ENCODE results near the gene NEURL3. TPM values are rescaled to one million over a fixed set of nuclear protein-coding genes. Genes with fewer than 3 reads are reported as not detected.
"Not testable (repeated sequence)": the region's sequence is repeated elsewhere in the genome, so short reads cannot be mapped to it uniquely, and the experiment has no call there.

Gene NEURL3, protein sequence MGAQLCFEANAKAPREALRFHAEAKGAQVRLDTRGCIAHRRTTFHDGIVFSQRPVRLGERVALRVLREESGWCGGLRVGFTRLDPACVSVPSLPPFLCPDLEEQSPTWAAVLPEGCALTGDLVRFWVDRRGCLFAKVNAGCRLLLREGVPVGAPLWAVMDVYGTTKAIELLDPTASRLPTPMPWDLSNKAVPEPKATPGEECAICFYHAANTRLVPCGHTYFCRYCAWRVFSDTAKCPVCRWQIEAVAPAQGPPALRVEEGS
- 0.68 and 7.0 TPM in 2 replicates for total RNA-seq

DNA sequence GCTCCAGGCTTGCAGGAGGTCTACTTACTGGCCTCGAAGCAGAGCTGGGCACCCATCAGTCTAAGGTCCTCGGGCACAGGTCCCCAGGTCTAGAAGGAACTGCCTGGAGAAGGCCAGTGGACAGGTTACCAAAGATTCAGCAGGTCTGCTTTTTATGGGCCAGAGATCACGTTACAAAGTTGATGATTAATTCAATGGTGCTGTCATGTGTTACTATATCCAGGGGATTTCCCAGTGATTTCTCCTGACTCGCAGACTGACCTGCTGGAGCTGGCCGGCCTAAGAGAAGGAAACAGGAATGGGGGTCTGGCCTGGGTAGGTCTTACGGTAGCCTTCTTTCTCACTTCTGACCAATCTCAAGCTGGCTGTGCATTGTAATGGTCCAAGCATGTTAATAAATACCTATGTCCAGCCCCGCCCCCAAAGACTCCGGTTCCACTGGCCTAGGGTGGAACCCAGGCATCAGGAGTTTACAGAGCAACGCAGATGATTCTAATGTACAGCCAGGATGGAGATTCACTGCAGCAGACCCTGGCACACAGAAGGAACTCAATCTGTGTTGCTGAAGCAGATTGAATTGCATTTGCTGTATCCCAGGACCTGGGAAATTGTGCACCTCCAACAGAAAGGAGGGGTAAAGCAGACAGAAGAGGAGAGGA is at the start of gene NEURL3:
Gene NEURL3 (minus strand): TSS at position 127 of the 659 bp plus-strand sequence. CDS start 71 bp downstream, at position 56.
- DNase-seq (ENCODE audit: extremely low read depth, low read depth, low spot score), result no peak

DNA sequence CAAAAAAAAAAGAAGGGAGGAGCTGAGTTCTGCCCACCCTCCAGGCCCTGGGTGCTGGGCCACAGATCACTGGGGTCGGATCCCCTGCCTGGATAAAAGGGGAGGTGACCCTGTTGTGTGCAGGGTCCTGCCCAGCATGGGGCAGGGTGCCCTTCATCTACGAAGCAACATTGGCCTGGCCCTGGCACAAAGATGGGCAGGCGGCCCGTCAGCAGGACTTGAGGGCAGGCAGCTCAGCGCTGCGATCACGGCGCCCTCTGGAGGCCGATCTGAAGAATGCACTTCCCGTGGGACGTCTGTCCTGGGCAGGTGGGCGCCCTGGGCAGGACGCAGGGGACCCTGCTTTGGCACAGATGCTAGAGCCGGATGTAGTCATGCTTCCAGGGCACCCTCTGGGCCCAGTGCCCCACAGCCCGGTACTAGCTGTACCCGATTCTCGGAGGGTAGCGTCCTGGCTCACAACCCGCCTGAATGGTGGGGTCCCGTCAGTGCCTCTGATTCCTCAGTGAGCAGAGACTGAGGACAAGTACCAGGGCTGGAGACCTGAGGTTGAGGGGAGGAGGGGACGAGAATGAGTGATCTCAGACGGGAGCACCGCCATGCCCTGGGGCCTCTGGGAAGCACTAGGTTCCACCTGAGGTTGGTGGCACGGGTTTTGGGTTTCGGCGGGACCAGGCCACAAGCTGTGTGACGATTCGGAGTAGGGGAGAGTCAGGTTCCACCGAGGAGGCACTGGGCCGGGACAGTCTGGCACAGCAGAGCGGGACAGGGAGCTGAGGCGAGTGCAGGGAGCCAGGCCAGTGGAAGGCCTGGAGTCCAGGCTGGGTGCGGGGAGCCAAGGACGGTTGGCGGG is 49.4 kb upstream of the NEURL3 start:
- no peak for DNase-seq (ENCODE audit: extremely low read depth, low read depth, low spot score)

DNA sequence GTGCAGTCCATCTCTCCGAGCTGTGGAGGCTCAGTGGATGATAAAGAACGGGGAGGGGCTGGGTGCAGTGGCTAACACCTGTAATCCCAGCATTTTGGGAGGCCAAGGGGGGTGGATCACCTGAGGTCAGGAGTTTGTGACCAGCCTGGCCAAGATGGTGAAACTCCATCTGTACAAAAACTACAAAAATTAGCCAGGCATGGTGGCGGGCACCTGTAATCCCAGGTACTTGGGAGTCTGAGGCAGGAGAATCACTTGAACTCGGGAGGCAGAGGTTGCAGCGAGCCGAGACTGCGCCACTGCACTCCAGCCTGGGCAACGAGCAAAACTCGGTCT is 48.8 kb upstream of the NEURL3 start:
- DNase-seq (ENCODE audit: extremely low read depth, low read depth, low spot score), result not testable (repeated sequence)

DNA sequence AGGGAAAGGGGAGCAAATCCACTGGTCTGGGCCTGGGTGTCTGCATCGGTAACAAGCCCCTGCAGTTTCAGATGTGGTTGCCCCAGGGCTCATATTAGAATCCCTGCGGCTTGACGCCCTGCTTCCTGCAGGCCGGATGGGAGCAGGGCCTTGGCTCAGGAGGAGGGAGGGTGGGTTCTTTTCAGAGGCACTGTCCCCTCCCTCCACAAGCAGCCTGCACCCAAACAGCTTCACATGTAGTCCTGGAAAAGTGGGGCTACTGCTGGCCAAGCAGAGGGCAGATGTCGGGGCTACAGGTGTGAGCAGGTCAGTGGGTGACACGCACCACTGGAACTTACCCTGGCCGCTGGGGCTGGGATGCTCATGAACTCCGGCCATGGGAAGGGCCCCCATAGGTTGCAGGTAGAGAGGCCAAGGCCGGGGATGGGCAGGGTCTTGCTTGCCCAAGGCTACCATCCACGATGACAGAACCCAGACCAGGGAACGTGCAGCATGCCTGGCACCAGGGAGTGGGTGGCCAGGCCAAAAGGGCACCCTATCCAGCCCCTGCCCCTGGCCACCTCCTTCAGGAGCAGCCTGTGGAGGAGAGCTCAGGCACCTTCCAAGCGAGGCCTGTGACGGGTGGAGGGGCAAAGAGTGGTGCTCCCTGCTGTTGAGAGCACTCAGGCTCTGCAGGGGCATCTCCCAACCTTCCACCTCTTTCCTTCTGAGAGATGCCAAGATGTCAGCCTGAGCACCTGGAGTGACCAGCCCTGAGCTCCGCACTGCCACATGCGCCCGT is 48.2 kb upstream of the NEURL3 start:
- no peak for DNase-seq (ENCODE audit: extremely low read depth, low read depth, low spot score)

DNA sequence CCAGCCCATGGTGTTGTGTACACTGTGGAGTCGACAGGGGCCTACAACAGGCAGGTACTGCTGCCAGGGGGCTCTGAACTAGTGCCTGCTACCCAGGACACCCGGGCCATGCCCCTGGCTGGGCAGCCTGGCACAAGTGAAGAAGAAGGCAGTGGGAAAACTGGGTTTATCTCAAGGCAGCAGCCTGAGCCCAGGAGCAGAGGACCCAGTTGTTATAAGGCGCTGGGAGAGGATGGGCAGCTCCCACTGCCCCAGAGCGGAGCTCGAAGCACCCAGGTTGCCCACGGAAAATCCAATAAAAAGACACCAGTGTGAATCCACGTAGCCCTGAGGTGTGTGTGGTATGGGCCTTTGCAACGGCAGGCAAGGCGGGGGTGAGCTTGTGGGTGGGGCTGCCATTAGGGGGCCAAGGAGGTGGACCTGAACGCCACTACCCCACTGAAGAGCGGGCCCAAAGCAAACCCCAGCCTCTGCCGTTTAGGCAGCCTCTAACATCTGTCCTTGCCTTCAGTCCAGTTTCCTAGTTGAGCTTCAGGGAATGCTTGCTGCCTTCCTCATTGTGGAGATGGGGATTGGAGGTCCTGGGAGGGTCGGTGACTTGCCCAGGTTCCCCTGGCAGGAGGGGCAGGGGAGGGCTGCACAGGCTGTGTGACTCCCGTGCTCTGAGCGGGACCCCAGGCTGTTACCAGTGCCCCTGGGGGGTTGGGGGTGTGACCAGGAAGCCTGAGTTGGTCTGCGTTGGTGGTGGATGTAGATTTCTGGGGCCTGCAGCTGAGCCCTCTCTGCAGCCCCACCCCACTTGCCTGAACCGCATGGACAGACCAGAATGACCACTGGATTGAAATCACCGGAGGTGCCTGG is 47.4 kb upstream of the NEURL3 start:
- no peak for DNase-seq (ENCODE audit: extremely low read depth, low read depth, low spot score)

DNA sequence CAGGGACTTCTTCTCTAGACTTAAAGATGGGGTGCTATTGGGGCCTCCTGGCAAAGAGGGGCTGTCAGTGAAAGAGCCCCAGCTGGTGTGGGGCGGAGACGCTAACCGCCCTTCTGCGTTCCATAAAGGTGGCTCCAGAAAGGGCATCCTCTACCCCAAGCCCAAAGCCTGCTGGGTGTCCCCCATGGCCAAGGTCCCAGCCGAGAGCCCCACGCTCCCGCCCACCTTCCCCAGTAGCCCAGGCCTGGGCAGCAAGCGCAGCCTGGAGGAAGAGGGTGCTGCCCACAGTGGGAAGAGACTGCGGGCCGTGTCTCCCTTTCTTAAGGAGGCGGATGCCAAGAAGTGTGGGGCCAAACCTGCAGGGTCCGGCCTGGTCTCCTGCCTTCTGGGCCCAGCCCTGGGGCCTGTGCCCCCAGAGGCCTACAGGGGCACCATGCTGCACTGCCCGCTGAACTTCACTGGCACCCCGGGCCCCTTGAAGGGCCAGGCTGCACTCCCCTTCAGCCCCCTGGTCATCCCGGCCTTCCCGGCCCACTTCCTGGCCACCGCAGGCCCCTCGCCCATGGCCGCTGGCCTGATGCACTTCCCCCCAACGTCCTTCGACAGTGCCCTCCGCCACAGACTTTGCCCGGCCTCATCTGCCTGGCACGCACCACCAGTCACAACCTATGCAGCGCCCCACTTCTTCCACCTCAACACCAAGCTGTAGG is 46.6 kb upstream of the NEURL3 start:
- DNase-seq (ENCODE audit: extremely low read depth, low read depth, low spot score), result no peak

DNA sequence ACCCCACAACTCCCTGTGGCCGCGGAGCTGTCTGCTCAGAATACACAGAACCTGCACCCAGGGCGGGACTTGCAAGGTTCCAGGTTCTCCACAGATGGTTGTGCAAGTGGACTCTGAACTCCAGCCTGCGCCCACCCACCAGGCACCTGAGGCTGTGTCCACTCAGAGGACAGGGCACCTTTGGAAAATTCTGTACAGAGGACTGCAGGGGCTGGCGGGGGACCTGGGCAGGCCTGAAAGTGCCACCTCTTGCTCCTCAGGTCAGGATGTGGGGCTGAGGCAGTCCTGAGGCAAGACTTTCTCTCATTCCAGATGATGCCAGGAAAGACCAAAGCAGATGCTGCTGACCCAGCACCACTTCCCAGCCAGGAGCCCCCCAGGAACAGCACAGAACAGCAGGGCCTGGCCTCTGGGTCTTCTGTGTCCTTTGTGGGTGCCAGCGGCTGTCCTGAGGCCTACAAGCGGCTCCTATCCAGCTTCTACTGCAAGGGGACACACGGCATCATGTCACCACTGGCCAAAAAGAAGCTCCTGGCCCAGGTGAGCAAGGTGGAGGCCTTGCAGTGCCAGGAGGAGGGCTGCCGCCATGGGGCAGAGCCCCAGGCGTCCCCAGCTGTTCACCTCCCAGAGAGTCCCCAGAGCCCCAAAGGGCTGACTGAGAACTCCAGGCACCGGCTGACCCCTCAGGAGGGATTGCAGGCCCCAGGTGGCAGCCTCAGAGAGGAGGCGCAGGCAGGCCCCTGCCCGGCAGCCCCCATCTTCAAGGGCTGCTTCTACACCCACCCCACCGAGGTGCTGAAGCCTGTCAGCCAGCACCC is 45.8 kb upstream of the NEURL3 start:
- DNase-seq (ENCODE audit: extremely low read depth, low read depth, low spot score), result no peak

DNA sequence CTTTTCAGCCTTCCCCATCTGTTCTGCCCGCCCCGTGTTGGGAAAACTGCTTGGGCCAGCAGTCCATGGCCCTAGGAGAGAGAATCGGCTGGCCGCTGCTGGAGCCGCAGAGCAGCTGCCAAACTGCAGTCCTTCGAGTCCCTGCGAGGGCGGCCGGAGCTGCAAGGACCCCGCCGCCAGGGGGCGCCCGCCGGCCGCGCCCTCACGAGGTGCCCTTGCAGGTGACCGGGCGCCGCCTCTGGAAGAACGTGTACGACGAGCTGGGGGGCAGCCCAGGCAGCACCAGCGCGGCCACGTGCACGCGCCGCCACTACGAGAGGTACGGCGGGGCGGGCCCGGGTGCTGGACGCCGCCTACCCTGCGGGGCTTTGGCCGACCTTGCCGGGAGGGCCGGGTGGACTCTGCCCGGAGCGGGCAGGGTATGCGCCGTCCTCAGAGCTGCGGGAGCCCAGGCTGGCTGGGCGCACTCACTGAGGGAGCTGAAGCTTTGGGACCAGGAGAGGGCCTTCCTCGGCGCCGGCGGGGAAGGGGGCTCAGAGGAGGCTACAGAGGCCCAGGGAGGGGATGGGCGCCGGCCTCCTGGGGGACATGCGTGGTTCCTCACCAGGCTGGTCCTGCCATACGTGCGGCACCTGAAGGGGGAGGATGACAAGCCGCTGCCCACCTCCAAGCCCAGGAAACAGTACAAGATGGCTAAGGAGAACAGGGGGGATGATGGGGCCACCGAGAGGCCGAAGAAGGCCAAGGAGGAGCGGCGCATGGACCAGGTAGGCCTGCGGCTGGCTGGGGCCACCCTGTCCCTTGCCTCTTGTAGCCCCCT is 45.0 kb upstream of the NEURL3 start:
- no peak for DNase-seq (ENCODE audit: extremely low read depth, low read depth, low spot score)

DNA sequence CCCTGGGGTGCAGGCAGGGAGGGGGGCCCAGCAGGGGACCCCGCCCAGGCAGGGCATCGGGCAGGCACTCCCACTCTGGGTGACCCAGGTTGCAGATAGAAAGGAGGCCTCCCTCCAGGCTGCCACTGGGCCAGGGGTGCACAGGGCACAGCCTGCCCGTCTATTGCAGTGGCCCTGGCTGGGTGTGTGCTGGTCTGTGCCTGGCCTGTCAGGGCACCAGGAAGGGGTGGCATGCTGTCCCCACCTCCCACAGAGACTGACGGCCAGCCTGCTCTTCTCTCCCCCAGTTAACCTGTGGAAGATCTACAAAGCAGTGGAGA is 44.3 kb upstream of the NEURL3 start:
- no peak for DNase-seq (ENCODE audit: extremely low read depth, low read depth, low spot score)

DNA sequence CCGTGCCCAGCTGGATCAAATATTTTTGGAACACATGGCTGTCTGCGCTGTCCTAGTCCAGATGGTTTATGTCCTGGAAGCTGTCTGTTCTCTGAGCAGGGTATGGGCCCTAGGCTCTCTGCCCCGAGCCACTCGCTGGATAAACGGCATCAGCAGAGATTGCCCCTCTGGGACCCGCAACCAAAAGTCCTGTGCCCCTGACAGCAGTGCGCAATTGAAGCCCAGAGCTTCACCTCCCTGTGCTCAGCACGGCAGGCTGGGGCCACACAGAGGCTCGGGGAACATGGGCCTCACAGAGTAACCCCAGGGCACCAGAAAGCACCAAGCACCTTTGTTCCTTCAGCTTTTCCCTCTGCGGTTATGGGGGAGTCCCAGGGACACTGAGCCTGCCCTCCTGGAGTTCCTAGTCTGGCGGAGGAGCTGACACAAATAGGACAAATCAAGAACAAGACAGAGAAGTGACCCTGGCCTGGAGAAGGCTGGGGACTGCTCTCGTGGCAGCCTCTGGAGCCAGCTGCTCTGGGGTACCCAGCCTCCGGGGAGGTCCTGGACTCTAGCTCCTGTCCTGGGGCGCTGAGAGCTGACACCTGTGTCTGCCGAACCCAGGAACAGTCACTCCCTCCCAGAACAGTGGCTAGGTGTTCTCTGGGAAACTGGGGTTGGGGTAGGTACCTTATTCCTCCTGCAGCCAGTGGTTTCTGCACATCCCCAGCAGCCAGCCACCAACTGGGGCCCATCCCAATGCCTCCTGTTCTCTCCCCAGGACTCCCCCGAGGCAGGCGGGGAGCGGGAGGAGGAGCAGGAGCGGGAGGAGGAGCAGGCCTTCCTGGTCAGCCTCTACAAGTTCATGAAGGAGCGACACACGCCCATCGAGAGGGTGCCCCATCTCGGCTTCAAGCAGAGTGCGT is 43.7 kb upstream of the NEURL3 start:
- DNase-seq (ENCODE audit: extremely low read depth, low read depth, low spot score), result no peak

DNA sequence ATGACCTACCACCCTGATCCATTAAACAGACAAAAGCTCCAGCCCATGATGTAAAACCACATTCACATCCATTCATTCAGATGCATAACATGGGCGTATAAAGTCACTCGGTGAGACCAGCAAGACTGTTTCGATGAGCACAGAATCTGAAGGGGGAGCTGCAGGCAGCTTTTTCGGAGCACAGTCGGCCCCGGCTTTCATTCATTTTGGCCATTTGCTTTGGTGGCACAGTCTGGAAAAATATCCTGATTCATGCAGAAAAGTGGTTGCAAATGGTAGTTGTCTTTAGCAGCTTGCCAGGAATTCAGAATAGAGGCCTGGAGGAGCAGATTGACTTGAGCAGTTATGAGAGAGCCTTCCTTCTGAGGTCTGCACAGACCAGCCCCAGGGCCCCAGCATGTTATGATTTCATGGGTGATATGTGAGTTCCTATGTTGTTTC is 42.6 kb upstream of the NEURL3 start:
- no peak for DNase-seq (ENCODE audit: extremely low read depth, low read depth, low spot score)

DNA sequence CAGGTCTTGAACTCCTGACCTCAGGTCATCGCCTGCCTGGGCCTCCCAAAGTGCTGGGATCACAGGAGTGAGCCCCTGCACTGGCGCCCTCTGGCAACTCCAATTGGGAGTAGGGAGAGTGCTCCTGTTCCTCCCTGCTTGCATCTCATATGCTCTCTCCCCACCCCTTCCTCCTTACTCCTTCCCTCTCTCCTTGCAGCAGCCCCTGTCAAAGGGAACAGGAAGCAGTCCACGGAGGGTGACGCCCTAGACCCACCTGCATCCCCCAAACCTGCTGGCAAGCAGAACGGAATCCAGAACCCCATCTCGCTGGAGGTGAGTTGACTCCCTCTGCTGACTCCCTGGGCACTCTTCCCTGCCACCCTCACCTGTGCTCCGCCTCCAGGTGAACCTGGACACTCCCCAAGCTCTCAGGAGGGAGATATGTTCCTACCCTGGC is 42.1 kb upstream of the NEURL3 start:
- no peak for DNase-seq (ENCODE audit: extremely low read depth, low read depth, low spot score)

DNA sequence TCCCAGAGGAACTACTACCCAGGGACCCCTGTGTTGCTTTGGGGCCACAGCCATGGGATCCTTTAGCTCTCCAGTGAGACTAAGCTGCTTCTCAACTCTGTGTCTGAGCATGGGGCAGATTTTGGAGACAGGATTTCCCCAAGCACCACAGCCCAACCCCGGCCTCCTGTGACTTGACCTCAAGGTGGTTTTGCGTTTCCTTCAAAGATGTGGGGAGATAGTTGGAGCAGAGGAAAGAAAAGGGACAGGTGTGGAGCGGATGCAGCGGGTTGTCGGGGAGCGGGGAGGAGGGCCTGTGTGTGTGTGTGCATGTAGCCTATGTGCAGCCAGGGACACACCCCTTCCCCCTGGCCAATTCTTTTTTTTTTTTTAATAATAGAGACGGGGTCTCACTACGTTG is 41.6 kb upstream of the NEURL3 start:
- DNase-seq (ENCODE audit: extremely low read depth, low read depth, low spot score), result no peak

DNA sequence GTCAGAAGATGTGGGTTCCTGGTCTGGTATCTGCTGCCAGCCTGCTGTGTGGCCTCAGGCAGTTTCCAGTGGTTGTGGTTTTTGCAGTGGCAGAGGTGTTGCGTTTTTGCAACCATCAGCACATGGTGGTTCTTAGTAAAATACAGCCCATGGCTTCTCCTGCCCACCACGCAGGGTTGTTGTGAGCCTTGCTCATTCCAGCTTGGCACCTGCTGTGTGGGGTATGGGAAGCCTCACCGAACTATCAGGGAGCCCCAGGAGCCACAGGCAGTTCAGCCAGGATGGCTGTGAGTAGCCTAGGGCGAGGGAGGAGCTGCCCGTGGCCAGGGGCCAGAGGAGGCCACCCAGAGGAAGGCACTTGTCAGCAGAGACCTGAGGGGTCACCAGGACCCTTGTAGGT is 41.2 kb upstream of the NEURL3 start:
- DNase-seq (ENCODE audit: extremely low read depth, low read depth, low spot score), result no peak

DNA sequence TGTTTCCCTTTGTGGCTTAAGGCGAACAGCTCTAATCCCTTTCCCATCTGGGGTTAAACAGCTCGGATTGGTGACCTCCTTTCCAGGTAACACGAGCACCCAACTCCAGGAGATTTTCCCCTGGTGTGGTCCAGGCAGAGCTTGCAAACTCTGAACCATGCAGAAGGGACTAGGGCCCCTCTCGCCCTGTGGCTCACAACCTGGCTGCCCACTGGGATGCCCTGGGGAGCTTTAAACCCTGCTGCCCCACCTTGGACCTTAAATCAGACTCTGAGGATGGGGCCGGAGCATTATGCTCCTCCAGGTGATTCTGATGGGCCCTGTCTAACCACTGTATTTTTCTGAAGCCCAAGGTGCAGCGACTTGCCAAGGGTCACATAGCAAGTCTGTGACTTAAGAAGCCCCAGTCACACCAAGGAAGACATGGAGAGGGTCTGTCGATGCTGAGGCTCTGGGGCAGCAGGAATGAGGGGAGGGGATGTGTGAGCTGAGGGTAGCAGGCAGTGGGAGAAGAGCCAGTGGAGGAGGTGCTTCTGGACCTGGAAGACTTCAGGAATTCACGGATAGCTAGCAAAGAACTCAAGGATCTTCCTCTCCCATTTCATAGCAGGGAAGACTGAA is 37.3 kb upstream of the NEURL3 start:
- DNase-seq (ENCODE audit: extremely low read depth, low read depth, low spot score), result no peak

DNA sequence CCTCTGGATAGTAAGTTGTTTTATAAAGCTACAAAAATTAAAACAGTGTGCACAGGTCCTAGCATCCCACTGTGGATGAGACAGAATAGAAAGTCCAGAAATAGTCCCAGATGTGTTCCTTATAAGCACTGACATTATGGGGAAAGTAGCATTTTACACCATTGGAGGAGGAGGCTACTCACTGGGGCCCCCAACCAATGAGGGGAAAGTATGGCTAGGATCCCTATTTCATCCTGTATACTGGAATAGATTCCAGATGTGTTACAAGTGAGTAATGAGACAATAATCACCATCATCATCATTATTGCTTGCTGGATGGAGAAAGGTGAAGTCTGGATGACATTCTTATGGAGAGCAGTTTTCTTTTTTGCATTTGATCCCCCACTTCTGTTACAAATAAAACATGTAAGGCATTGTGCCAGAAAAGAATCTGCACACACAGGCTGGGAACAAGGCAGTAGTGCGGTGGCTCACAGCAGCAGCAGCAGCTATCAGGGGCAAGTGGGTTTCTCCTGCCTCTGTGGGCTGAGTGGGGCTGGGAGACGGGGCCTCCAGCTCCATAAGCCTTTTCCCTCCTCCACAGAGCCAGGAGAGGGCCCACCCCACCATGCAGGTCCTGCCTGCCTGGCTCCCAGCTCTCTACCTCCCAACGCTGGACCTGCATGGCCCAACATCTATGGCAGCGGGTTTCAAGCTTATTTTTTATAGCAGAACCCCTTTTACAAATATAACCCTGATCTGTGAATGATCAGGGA is 36.4 kb upstream of the NEURL3 start:
- DNase-seq (ENCODE audit: extremely low read depth, low read depth, low spot score), result no peak

Data from glomerular endothelial cell (primary cell).